Ramos (cell line): ENCODE results near the gene EED.
"Not testable (repeated sequence)": the region's sequence is repeated elsewhere in the genome, so short reads cannot be mapped to it uniquely, and the experiment has no call there.

Source experiments
- in situ Hi-C: fragments of 300-500 bp; cut with MboI; formaldehyde crosslinking; loops from one replicate; pipeline ENCODE4 v1.14.3; 2022; ENCODE audit warnings: low sequenced_read_pairs; ENCODE audit not compliant: unreplicated experiment

The EED gene

DNA sequence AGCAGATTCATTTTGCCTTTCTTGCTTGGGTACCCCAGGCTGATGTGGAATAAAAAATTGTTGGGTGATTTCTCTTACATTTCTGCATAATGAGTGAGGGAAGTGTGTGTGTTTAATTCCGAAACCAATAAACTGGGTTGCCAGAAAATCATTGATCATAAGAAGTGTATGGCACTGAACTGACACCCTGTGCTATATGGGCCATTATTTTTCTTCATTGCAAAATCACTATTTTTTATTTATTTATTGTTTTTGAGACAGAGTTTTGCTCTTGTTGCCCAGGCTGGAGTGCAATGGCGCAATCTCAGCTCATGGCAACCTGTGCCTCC is 42.9 kb downstream of the EED start:
- in situ Hi-C loops, result no loop called here

DNA sequence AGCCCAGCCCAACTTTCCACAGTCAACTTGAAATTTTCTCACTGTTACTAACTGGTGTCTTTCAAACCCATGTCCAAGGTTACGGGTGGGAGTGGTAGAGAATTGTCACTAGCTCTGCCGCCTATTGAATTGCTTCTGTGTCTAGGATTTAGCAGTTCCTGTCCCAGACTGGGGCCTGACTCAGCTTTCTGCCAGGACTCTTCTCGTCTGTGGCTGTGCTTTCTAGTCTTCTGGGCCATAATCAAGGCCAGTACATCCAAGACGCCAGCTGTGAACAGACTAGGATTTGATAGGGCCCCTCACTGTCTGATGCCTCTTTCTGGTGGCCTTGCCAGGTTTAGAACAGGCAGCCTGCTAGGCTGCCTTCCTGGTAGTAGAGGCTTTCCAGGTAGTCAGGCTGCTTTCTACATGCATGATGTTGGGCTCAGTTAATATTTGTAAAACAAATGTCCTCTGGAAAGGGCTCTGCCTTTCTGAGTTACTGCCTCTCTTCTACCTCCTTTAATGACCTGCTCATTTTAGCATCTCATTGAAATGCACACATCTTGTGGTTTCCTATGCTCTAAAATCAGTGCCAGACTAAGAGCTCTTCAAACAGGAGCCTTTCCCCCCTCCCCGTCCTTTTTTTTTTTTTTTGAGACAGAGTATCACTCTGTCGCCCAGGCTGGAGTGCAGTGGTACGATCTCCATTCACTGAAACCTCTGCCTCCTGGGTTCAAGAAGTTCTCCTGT is 44.4 kb downstream of the EED start:
- in situ Hi-C loops, result no loop called here

DNA sequence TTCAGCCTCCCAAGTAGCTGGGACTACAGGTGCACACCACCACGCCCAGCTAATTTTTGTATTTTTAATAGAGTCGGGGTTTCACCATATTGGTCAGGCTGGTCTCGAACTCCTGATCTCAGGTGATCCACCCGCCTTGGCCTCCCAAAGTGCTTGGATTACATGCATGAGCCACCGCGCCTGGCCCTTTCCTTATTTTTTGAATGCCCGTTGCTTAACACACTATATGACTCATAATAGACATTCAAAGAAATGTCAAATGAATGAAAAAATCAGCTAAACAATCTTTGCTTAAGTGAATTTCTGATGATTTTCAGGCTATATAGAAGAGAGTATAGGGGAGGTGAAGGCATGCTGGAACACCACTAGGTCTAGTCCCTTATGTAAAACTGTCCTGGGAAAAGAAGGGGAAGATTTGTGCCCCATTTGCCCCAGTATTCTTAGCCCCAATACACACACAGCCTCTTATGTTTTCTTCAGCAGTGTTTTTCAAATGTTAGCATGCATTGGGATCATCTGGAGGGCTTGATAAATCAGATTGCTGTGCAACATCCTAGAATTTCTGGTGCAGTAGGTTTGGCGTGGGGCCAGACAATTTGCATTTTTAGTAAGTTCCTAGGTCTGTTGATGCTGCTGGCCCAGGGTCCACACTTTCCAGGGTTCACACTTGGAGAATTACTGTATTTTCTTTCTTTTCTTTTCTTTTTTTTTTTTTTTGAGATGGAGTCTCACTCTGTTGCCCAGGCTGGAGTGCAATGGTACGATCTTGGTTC is 45.1 kb downstream of the EED start:
- in situ Hi-C loops, result loop anchor here (10.0 kb wide), 2 partner anchors 255 to 435 kb away; partner anchors contain the start of gene CCDC83

DNA sequence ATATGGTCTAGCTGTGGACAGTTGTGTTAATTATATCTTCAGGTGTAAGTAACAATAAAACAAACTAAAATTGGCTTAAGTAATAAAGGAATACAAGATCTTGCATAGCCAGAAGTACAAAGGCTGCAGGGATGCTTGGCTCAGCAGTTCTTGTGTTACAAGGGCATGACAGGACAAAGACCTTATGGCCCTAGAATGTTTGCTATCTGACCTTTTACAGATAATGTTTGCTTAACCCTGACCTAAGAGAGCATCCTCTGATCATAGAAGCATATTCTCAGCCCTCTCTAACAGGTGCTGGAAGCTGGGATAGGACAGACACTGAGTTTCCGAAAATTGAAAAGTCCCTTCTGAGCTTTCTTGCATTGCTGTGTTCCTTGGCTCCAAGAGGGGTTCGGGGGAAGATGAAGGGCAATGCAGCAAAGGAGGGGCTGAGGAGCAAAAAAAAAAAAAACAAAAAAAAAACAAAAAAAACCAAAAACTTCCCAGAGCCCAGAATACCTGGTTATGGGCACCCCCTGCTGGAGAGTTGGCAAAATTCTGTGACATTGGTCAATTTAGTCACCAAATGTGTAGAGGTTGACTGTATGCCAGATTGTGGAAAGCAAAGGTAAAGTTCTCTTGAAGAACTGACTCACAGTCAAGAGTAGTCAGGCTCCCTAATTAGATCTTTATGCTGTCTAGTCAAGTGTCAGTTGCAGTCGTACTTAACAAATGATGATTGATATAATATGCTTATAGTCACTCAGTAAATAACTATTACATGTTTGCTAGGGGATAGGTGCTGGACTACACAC is 47.1 kb downstream of the EED start:
- in situ Hi-C loops, result loop anchor here (10.0 kb wide), 2 partner anchors 257 to 437 kb away; partner anchors contain the start of gene CCDC83

DNA sequence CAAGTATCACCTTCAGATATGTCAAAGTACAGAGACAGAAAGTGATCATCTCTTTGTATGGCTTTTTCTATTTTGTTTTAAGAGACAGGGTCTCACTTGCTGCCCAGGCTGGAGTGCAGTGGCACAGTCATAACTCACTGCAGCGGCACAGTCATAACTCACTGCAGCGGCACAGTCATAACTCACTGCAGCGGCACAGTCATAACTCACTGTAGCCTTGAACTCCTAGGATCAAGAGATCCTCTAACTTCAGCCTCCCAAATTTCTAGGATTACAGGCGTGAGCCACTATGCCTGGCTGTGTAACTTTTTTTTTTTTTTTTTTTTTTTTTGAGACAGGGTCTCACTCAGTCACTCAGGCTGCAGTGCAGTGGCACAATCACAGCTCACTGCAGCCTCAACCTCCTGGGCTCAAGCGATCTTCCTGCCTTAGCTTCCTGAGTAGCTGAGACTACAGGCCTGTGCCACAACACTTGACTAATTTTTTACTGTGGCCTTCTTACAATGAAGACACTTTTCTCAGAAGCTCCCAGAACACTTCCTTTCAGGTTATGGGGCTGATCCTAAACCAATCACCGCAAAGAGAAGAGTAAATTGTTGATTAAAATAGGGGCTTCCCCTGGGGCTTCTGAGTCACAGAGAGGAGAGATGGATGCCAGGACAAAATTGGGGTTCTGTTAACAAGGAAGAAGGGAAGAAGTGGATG is 48.5 kb downstream of the EED start:
- in situ Hi-C loops, result loop anchor here (10.0 kb wide), 2 partner anchors 258 to 438 kb away; partner anchors contain the start of gene CCDC83

DNA sequence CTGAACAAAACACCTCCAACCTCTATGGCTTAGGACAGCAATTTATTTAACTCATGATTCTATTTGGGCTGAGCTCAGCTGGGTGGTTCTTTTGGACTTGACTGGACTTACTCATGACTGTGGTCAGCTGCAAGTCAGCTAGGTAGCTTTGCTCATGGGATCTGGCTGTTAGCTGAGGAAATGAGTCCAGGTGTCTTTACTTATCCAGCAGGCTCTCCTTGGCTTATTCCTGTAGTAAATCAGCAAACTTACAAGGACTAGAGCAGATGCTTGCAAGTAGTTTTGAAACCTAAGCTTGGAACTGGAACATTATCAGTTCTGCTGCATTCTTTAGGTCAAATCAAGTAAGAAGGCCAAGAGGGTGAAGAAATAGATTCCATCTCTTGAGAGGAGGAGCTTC is 49.5 kb downstream of the EED start:
- in situ Hi-C loops, result loop anchor here (10.0 kb wide), 2 partner anchors 259 to 439 kb away; partner anchors contain the start of gene CCDC83

DNA sequence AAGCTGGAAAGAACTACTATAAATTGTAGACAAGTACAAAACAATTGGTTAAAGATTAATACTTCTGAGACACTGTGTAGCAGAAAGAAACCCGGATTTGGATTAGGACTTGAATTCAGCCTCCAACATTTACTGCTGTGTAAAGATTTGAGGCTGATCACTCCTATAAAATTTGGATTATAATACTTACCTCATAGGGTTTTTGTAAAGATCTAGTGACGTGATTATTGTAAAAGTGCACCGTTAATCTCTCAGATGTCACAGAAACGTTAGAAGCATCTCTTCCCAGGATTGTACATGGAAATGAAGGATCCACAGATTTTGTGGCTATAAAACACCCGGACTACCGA is 57.2 kb downstream of the EED start:
- in situ Hi-C loops, result no loop called here

DNA sequence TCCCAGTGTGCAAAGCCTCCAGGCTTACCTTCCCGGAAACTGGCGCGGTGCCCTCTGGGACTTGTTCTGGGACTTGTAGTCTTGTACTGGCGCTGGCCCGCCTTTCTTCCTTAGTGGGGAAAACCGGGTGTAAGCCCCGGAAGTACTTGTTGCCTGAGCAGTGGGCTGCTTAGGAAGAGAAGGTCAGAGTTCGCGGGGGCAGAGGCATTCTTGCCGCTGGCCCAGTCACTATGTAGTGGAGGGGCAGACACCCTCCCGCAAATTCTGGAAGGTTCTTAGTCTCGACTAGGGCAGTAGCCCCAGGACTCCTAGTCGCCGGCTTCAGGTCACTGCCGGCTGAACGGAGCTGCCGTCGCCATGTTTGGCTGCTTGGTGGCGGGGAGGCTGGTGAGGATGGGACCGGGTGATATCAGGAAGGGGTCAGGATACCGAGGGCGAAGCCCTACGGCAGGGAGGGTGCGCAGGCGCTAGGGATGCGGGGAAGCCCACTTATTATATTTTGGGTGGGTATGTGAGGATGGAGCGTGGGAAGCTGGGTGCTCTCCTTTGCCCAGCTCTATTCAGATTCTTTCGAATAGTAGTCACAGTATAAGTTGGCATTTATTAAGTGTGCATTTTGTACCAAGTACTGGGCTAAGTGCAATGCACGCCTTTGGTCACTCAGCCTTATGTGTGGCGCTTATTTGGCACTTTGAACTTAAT is 57.7 kb downstream of the EED start, which contains the start of gene HIKESHI:
Gene HIKESHI (plus strand): TSS at position 149 of the 702 bp plus-strand sequence. CDS start 209 bp downstream, at position 358.
- in situ Hi-C loops, result no loop called here

DNA sequence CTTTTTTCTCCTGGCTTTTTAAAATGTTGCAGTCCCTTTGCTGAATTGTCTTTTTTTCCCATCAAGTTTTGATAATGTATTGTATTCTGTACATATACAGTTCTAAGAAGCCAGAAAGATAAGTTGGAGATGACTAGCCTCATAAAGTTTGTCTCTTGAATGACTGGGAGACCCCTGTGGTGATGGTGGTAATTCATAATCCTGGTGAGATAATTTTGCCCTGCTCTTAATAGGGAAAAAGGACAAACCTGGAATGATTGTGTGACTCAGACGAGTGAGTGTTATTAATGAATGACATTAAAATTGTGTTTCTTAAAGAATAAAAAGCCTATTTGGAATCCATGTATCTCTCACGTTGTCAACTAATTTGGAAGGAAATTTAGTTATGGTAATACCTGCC is 58.7 kb downstream of the EED start:
- in situ Hi-C loops, result no loop called here

DNA sequence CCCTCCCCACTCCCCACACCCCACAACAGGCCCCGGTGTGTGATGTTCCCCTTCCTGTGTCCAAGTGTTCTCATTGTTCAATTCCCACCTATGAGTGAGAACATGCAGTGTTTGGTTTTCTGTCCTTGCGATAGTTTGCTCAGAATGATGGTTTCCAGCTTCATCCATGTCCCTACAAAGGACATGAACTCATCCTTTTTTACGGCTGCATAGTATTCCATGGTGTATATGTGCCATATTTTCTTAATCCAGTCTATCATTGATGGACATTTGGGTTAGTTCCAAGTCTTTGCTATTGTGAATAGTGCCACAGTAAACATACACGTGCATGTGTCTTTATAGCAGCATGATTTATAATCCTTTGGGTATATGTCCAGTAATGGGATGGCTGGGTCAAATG is 64.2 kb downstream of the EED start:
- in situ Hi-C loops, result not testable (repeated sequence)

DNA sequence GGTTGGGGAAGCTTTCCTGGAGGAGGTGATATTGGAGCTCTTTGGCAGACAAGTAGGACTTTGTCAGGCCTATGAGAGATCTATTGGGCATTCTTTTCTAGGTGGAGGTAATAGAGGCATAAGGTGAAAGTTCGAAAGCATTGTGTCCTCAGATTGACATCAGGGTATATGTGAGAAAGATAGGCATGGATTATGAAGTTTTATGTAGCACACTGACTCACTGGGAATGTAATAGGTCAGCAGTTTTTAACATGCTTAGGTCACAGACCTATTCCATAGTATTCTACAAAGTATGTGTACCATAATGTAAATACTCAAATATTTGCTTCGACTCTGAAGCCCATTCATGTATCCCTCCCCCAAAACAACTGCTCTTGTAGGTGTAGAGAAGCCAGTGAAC is 69.2 kb downstream of the EED start:
- in situ Hi-C loops, result no loop called here

DNA sequence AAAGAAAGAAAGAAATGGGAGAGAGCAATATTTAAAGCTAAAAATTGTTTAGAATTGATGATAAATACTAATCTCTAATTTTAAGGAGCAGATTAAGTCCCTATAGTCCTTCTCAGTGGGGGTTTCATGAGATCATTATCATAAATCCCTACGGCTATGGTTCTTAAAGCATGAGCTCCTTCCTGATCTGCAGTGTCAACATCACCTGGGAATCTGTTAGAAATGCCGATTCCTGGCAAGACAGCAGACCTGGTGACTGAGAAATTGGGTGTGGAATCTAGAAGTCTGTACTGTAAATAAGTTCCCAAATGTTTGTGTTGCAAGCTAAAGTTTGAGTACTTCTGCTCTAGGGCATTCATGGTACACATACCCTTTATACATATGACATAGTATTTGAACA is 70.1 kb downstream of the EED start:
- in situ Hi-C loops, result no loop called here
